ENCODE results near the gene DAPL1. TPM values are rescaled to one million over a fixed set of nuclear protein-coding genes. Genes with fewer than 3 reads are reported as not detected.

DAPL1 gene
- total RNA-seq, 1 donor from 2014 or later = 41.6 TPM

DNA sequence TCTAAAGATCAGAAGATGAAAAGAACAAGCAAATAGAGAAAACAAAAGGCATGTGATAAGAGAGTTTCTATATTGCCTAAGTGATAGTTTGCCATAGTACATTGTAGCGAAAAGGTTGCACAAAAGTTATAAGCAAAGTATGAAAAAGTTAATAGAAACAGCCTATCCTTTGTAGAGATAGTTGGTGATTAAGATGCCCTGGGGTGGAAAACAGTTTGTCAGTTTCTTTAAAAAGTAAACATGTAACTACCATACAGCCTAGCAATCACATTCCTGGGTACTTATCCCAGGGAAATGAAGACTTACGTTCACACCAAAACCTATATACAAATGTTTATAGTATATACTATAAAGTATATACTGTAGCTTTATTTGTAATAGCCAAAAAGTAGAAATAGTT, 16.9 kb upstream of the DAPL1 start:
- DNase-seq = no peak

DNA sequence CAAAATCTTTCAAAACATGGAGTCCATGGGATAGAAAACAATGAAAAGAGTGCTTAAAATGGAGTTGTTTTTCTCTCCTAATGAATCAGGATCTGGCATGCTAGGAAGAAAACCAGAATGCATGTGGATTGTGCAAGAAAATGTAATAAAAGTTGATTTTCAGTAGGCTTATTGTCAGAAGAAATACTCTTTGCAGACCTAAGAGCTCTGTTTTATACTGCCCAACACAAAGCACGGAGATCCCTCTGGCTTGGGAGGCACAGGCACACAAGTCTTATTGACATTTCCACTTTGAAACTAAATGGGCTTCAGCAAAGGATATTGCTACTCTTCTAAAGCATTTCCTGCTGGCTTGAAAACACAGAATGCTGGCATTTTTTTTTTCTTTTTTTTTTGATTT, 15.5 kb upstream of the DAPL1 start:
- no peak for DNase-seq

GRCh38 chr2:158781353-158781961, 13.7 kb upstream of the DAPL1 start:
- no peak for DNase-seq

GRCh38 chr2:158782136-158782535, 13.0 kb upstream of the DAPL1 start:
- DNase-seq = no peak

DNA sequence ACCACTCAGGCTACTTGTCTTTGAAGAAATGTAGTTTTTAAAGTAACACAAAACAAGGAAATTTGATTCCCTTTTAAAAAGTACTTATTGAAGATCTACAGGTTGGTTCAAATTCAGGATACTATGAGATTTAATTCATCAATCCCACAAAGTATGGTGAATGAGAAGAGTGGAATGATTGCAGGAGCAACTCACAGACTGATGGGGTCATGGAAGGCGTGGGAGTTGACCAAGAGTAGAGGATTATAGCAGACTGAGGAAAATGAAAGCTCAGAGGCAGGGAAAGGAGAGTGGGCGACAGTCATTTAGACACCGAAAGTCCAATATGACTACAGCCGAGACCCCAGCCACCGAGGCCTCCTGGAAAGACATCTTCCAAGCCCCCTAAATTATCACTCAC, 12.5 kb upstream of the DAPL1 start:
- DNase-seq = no peak

DNA sequence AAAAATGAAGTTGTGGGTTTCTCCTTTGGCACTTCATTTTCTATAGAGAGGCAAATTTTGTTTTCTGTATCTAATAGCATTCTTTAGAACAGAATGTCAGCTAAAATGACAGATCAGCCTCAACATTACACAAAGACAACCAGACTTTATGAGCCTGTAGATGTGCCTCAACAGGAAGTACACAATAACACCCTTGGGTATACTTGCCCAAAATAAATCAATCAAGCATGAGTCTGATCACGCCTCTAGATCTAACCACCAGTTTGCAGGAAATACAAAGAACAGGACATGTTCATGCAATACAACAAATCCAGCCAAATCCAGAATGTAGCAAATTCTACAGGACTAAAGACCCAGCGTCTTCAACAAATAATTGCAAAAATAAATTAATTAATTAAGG, 11.2 kb upstream of the DAPL1 start:
- no peak for DNase-seq

DNA sequence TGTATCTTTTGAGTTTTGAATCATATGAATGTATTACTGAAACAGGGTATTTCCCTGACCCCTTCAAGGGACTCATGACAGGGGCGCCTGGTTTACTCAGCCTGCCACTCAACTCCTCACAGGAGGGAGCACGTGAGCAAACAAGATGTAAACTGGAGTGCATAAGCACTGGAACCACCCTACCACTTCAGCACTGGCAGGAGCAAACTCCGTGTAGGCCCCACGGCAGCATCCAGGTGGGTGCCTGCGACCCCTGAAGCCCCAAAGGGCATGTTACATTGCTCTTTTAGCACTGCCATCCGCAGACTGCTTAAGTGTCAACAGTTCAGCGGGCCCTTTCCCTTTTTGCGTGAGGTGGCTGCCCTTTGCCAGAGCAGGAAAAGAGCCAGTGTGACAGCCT, 8.2 kb upstream of the DAPL1 start:
- no peak for DNase-seq

DNA sequence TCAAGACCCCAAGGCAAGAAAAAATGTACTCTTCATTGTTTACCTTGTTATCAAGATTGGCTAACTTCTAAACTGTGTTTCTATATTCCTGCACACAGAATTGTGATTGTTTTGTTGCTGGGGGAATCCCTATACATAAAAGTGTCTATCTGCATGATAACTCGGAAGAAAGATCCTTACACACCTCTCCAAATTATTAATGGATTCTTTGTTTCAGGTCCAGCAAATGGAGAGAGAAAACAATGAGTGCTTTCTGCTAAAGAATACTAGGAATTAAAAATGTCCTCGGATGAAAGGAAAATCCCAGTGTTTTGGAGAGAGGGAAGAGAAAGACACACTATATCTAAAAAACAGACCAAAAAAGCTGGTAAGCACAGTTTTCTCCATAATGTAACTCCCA, 6.2 kb upstream of the DAPL1 start:
- DNase-seq = no peak

DNA sequence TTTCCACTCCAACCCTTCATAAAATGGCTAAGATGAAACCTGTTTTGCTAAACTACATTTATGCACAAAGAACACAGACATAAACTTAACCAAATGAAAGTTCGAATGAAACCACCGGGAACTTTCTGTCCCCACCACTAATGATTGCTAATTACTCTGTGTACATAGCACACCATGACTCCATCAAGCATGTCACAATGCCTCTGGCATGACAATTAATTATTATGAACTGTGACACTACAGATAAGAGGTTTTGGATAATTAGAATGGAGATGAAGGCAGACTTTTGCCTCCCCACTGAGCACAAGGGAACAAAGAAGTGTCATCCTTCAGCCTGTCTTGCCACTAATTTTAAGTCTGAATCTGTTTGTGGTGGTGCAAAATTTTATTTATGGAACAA, 1.5 kb downstream of the DAPL1 start:
- DNase-seq = no peak

DNA sequence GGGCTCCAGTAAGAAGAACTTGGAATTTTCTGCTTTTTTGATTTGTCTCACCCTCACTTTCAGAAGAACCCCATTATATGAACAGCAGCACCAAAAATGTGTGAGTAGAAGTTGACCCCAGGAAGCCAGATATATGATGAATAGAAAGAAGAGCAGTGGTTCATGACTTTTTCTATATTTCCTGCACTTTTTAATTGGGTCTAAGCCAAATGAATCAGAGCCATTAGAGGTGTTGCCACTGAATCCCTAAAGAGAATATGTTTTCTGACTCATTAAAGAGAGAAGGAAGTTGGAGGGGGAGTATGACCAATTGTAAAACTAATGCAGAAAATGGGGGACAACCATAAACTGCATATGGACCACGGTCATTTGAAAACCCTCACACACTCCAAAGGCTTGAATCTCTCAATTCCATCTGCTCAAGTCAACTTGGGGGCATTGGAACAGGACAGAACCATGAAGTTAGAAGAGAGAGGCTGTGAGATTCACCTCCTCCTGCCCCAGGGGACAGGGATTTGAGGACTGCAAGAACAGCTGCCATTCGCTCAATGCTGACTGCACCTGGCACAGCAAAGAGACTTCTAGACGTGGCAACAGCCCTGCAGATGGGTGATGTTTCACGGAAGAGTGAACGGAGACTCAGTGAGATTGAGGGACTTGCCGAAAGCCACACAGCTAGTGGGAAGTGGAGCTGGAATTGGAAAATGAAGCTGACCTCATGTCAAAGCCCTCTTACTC, 3.0 kb downstream of the DAPL1 start:
- no peak for DNase-seq

- DNase-seq = no peak
Observed at GRCh38 chr2:158799181-158799580, 4.1 kb downstream of the DAPL1 start.

GRCh38 chr2:158803506-158803905, 8.4 kb downstream of the DAPL1 start:
- DNase-seq = no peak

- DNase-seq = no peak
Observed at GRCh38 chr2:158805255-158805654, 10.1 kb downstream of the DAPL1 start.

DNA sequence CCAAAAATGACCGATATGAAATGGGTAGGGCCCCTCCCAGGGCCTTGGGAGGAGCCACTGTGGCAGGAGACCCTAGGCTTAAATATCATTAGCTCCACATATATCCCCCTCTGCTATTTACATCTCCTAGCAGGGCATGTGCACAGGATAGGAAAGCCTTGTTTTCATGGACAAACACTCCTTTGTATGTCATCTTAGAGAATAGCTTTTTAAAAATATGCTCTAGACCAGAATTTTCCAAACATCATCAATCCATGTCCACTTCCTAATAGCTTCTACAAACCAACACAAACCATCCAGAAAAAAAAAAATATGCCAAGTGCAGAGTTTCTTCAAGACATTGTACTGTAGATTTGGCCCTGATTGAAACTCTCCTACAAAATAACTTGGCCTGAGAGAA, 10.8 kb downstream of the DAPL1 start:
- no peak for DNase-seq

DNA sequence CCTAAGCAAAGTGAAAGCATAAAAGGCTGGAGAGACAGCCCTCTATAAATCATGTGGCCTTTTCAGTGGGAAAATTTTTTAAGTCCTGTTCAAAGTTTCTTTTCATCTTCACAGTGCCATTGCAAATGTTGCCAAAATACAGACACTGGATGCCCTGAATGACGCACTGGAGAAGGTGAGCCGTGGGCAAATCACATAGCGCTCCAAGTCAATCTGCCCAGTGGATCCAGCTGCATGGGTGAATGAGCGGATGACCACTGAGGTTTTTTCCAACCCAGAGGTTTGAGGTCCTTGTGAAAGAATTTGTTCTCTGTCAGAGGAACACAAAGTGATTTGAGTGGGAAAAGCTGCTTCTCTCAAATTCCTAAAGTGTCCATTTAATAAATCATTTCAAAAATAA, 11.8 kb downstream of the DAPL1 start:
- DNase-seq = no peak

DNA sequence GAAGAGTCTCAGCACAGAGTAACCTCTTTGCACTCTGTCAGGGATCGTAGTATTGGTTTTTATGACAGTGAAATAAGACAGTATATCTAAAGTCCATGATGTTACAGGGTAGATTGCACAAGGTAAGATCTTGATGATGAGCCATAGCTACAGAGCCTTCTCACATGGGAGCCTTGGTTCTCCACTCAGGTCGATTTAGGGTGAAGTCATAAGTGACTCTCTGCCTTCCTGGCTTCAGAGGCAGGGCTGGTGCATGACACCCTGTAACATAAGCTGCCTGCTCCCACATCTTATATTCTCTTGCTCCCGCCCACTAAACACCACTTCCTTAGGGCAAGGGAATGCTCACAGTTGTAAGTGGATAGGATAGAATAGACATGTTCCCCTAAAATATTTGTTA, 13.3 kb downstream of the DAPL1 start:
- no peak for DNase-seq

- DNase-seq = no peak
Observed at GRCh38 chr2:158809816-158810215, 14.7 kb downstream of the DAPL1 start.

GRCh38 chr2:158810731-158811460, 15.8 kb downstream of the DAPL1 start:
- DNase-seq = no peak

DNA sequence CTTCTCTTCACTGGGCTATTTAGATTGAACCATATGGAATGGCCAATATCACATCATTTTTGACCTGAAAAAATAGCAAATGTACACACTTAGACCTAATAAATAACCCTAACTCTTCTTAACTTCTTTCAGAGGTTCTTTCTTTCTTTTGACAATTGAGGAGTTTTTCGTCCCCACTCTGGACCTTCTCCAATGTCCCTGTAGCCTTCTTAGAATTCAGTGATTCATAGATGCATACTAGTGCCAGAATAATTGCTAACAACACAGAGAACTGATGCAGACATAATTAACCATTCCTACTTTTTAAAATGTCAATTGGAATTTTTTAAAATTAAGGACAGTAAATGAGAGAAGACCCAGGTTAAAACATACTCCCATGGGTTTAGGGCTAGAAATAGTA, 20.0 kb downstream of the DAPL1 start:
- DNase-seq = no peak

GRCh38 chr2:158815658-158816057, 20.5 kb downstream of the DAPL1 start:
- no peak for DNase-seq

DNA sequence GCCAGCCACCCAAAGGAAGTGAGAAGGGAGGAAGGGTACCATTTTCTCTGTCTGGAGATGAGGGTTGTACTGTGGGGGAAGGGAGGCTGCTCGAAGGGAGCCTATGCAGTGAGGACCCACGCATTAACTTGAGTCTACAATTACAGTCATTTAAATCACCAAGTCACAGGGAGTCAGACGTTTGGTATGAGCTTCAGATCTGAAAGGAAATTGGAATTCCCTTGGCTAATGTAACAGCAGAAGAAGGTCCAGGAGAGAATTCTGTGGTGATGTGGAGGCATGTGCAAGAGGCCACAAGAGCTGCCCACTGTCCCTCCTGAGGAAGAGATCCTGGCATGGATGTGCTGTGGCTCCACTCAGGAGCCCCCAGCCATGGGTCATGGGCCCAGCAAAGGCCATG, 22.5 kb downstream of the DAPL1 start:
- DNase-seq = no peak

GRCh38 chr2:158818511-158818910, 23.4 kb downstream of the DAPL1 start:
- no peak for DNase-seq

DNA sequence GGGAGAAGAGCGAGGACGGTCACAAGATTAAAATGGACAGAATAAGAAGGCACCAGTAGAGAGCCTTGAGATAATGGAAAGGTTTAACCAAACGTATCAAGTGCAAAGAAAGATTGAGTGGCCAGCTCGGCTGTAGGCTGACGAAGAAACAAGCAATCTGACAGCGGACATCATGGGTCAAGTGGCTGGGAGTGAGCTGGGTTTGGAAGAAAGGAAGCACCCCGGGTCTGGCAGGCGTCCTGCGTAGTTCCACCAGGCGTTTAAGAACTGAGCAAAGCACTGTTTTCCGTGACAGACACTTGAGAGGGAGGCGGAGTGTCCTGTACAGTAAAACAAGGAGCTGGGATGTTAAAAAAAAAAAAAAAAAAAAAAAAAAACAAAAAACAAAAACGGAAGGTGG, 27.1 kb downstream of the DAPL1 start:
- no peak for DNase-seq
